Epidermal melanocyte (primary cell): ENCODE measurements around the gene SLC5A6.

Source experiments
- DNase-seq: peaks from one replicate; pipeline ENCODE4 v3.0.0; 2011; ENCODE audit warnings: low spot score; ENCODE audit not compliant: insufficient read length

The SLC5A6 gene

DNA sequence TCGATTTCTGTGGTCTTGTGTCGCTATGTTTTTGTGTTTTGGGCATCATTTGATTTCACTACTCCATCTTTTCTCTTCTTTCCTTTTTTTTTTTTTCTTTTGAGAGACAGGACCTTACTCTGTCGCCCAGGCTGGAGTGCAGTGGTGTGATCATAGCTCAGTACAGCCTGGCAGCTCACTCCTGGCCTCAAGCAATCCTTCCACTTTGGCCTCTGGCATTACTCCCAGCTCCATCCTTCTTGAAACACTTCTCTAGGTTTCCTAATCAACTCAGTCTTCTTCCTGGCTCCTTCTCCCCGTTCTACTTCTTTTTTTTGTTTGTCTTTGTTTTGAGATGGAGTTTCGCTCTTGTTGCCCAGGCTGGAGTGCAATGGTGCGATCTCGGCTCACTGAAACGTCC lies 36.7 kb downstream of the SLC5A6 start:
- DNase-seq: no peak

GRCh38 chr2:27174638-27175037 lies 37.4 kb downstream of the SLC5A6 start:
- no peak for DNase-seq

DNA sequence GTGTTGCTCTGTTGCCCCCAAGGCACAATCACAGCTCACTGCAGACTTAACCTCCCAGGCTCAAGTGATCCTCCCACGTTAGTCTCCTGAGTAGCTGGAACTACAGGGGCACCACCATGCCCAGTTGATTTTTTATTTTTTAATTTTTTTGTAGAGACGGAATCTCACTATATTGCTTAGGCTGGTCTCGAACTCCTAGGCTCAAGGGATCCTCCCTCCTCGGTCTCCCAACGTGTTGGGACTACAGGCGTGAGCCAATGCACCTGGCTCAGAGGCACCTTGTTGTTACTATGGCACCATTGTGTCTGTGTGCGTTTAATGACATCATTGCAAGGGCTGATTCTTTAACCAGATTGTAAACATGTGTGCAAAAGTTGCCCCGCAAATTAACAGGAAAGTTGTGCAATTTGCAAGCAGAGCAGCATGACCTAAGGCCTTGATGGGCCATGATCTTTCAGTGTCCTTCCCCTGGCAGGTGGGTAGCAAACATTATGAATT lies 40.7 kb downstream of the SLC5A6 start:
- no peak for DNase-seq

DNA sequence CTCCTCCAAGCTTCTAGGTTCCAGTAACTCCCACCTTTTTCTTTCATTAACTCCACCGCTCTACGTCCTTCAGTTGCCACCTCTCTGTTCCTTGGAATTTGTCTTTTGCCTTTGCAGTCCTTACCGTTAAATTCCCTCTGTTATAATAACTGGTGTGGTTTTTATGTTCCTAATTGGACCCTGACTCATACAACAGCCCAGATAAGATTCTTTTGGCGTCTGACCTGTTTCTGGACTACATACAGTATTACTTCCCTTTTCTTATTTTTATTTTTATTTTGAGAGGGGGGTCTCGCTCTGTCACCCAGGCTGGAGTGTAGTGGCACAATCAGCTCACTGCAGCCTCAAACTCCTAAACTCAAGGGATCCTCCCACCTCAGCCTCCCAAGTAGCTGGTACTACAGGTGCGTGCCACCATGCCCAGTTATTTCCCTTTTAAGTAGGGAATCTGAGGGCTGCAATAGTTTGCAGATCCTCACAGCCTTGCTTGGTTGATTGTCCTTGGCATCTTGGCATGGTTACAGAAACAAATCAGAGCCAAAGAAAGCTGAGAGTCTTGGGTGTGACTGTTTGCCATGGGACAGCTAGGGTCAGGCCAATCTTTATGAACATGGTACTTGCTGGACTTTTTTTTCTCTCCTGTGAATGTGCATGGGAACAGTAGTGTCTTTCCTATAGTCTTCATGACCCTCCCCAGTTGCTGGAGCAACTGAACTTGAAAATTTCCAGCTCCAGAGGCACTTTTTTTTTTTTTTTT lies 41.3 kb downstream of the SLC5A6 start:
- no peak for DNase-seq

- no peak for DNase-seq
These were observed 46.9 kb downstream of the SLC5A6 start for GRCh38 chr2:27164960-27165763.

GRCh38 chr2:27162151-27163121 lies 49.6 kb downstream of the SLC5A6 start:
- no peak for DNase-seq

- no peak for DNase-seq
These were observed 51.9 kb downstream of the SLC5A6 start for GRCh38 chr2:27160191-27160590.

- no peak for DNase-seq
These were observed 52.8 kb downstream of the SLC5A6 start for GRCh38 chr2:27159271-27159670.

GRCh38 chr2:27158468-27158867 lies 53.6 kb downstream of the SLC5A6 start:
- no peak for DNase-seq

DNA sequence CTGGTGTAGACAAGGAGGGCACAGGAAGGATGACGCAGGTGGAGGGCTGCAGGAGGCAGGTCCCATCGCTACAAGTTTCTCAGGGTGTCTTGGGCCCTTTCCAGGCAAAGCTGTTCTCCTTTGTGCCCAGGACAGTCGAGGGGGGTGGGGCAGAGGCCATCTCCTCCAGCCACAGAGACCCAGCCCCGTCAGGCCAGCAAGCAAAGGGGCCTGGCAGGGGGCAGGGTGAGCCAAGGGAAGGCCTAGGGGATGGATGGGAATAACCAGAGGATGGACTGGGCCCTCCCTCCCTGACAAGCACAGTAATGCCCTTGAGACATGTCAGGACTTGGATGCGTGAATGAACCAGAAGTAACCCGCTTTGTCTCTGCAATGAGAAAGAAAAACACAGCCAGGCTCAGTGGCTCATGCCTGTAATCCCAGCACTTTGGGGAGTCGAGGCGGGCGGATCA lies 57.0 kb downstream of the SLC5A6 start:
- DNase-seq: no peak

DNA sequence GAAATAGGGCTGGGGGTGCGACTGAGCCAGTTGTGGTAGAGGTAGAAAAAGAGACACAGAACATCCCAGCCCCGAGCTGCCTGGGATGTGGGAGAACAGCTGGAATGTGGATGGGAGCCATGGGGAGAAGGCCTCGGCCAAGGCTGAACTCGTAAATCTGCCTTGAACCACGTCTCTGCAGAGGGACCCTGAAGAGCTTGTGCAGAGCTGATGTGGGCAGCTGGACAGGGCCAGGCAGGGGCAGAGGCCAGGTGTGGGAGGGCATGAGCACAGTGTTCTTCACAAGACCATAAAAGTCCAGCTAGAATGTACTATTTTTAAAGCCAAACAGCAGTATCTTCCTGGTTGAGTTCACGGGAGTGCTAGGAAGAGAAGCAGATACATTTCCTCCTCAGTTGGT lies 57.6 kb downstream of the SLC5A6 start:
- no peak for DNase-seq

DNA sequence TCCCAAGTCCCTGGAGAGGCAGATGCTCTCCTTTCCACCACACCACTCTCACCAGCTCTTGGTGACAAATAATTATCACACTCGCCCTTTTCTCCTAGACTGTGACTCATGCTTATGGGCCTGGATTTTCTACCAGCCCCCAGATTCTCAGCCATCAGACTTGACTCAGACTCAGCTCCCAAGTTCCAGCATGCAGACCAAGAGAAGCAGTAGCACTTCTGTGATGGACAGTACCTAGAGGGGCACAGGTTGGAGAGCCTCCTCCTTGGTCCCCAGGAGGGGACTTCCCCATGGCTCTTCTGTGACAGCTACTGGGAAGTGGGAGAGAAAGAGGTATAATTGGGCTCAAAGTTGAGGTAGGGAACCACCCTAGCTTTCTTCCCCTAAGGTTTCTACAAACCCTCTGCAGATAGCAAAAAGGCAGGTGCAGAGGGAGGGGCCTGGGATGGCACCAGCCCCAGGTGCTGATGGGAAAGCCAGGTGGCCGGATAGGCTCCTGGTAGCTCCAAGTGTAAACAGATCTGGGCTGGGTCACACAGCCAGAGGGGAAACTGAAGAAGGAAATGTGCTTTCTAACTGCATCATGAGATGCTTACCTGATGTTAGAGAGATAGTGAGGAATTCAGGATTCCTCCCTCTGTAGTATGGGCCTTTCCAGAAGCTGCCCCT lies 59.1 kb downstream of the SLC5A6 start:
- no peak for DNase-seq

DNA sequence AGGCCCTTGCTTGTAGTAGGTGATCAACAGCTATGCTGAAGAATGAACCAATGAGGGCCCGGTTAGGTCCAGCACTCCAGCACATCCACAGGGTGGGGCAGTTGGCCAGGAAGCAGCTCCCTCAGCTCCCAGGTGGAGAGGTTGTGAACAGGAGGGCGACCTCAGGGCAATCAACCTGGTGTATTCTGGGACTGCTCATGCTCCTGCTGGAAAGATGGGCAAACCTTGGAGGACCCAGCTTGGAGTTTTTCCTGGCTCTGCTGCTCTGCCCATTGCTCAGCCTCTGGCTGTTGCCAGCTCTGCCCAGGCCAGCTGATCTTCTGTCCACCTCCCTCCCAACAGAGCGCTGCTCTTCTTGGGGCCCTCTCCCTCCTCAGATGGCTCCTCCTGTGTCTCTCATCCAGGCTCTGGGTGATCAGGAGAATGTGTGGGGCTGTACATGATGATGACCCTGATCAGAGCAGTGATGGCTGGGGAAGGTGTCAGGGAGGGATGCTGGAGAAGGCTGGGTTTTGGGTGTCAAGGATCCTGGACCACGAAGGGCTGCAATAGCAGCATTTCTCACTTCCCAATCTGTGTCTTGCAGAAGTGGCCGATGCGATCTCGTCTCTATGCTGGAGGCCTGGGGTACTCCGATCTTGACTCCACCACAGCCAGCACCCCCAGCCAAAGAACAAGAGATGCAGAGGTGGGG lies 59.8 kb downstream of the SLC5A6 start:
- DNase-seq: no peak

DNA sequence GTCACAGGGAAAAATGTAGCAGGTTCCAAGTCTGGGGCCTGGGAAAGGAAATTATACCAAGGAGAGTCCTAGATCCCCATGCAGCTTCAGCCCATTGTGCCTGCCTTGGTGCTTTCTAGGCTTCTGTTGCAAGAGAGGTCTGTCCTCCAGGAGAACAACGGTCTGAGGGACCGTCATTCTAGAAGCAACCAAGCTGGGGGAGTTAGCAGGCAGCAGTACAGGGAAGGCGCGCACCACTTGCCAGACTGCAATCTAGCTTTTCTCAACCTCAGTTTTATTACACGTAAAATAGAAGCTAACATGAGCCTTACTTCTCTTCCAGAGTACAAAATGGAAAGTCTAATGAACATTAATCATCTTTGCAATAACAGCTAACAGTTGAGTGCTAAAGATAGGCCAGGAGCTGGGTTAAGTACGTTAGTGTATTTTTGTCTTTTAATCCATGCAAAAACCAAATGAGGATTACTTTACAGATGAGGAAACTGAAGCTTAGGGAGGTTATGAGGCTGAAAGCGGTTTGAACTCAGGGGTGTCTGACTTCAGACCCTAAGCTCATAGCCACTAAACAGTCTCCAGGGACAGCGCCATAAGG lies 61.3 kb downstream of the SLC5A6 start:
- DNase-seq: no peak
